ENCODE results near the gene KIAA1328. TPM values are rescaled to one million over a fixed set of nuclear protein-coding genes. Genes with fewer than 3 reads are reported as not detected.

KIAA1328 gene
- total RNA-seq, 4 donors from 2014 or later = 16.1 to 32.0 (median 20.1) TPM

GRCh38 chr18:36792634-36793283 is 36.2 kb upstream of the KIAA1328 start:
- WGBS, 2 donors = 92 to 97% methylated on average over 4 of the region's 4 CpGs
- H3K4me3 ChIP-seq (ENCODE audit: low read depth, poor library complexity, severe bottlenecking) = no peak overlapping the region
- intact Hi-C loops (cut with DNase I; ENCODE audit: low total_unique reads) = no loop called here
- TF ChIP-seq POLR2A (IDR thresholded peaks at IDR 0.05) (no peak), CTCF (IDR thresholded peaks at IDR 0.05) (no peak)
- DNase-seq (ENCODE audit: low spot score in 2 of 2) = no peak

GRCh38 chr18:36798738-36799473 is 30.0 kb upstream of the KIAA1328 start:
- H3K4me3 ChIP-seq (ENCODE audit: low read depth, poor library complexity, severe bottlenecking) = no peak overlapping the region
- WGBS, 2 donors = 92 to 97% methylated on average over 3 of the region's 3 CpGs
- TF ChIP-seq CTCF (IDR thresholded peaks at IDR 0.05) = no peak
- no peak for TF ChIP-seq POLR2A (IDR thresholded peaks at IDR 0.05)
- intact Hi-C loops (cut with DNase I; ENCODE audit: low total_unique reads) = no loop called here
- DNase-seq (ENCODE audit: low spot score in 2 of 2) = no peak

DNA sequence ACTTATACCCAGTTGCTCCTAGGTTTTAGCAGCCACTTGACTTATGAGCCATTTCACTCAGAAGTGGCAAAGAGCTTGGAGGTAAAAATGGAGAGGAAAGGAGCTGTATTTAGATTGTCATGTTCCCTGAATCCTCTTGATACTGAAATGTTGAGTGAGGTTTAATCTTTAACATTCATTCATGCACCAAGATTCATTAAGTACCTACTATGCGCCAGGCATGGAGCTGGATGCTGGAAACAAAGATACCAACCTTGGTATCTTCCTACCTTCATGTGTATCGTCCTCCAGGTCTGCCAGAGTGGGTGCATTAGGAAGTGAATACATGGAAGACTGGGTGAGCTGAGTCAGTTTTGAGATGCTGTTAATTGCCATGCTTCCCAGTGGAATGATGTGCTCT is 23.8 kb upstream of the KIAA1328 start:
- no peak overlapping the region for H3K4me3 ChIP-seq (ENCODE audit: low read depth, poor library complexity, severe bottlenecking)
- intact Hi-C loops (cut with DNase I; ENCODE audit: low total_unique reads) = no loop called here
- TF ChIP-seq CTCF (IDR thresholded peaks at IDR 0.05) (no peak), POLR2A (IDR thresholded peaks at IDR 0.05) (no peak)
- no peak for DNase-seq (ENCODE audit: low spot score in 2 of 2)
- WGBS, 2 donors = 92 to 100% methylated on average over 2 of the region's 2 CpGs

DNA sequence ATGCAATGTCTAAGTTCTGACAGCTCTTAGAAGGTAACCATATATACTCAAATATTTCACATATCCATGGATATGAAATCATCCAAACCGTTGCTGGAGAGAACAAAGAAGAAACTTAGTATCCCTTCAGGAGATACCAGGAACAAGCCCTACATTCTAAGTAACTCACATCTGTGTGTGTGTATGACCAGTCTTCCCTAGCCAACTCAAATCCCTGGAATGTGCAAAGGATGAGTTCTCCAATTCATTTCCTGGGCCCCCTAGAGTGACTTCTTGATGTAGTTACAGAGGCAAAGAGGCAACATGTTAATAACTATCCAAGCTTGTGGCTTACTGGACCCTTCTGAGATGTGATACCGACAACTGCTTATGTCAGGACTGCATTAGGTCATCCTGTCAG is 20.2 kb upstream of the KIAA1328 start:
- DNase-seq (ENCODE audit: low spot score in 2 of 2) = no peak
- no peak for TF ChIP-seq POLR2A (IDR thresholded peaks at IDR 0.05)
- no peak for TF ChIP-seq CTCF (IDR thresholded peaks at IDR 0.05)
- intact Hi-C loops (cut with DNase I; ENCODE audit: low total_unique reads) = no loop called here
- H3K4me3 ChIP-seq (ENCODE audit: low read depth, poor library complexity, severe bottlenecking) = no peak overlapping the region
- WGBS, 2 donors = 78 to 83% methylated on average over 2 of the region's 2 CpGs

DNA sequence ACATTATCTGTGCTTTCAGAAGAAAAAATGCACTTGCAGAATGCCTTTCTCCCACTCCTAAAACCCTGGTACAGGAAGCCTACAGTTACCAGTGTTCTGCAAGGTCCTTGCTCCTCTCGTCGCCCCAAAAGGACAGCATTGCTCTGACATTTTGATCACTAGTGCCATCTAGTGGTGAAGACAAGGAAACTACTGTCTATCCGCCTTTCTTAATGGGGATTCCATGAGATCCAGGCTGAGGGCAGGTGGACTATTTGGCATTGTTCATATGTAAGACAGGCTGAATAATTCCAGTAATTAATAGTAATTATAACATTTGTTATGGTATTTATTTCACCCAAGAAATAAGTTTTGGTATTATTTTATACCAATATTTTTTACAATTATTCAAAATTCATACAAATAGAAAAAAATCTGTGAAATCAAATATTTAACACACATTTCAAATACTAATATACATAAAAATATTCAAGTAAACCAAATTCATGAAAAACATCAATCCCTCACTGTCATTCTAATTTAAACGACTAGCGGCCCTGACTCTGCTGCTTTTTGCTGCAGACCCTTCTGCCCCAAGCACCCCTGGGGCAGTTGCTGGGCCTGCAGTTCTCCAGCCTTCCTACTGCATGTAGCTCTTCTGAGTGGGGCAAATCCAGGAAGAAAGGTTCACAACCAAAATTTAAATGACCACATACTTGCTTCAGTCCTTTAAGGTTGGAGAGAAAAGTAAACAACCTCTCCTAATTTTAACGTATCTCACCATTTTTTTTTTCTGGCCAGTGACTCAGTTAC is 19.1 kb upstream of the KIAA1328 start:
- 40 to 44% methylated on average over 6 of the region's 6 CpGs for WGBS, 2 donors
- TF ChIP-seq POLR2A (IDR thresholded peaks at IDR 0.05) (no peak), CTCF (IDR thresholded peaks at IDR 0.05) (peak in 1 of 3 donors; percentile 39)
- no peak overlapping the region for H3K4me3 ChIP-seq (ENCODE audit: low read depth, poor library complexity, severe bottlenecking)
- peak in 1 of 2 donors; percentile 21 for DNase-seq (ENCODE audit: low spot score in 2 of 2)
- intact Hi-C loops (cut with DNase I; ENCODE audit: low total_unique reads) = loop anchor here (5.0 kb wide), 1 partner anchor 777 kb away; no protein-coding TSS in a partner anchor

All from lower leg skin (tissue), 4 donors.